Kidney (tissue), 14 donors: ENCODE results near the gene PAX5. TPM values are rescaled to one million over a fixed set of nuclear protein-coding genes. Genes with fewer than 3 reads are reported as not detected.

Experiments
- DNase-seq, 5 donors: peaks; one replicate each; pipeline ENCODE4 v3.0.0-alpha.2; 2013 to 2020
- FAIRE-seq: peaks from 2 replicates; lab custom pipeline; 2012; peaks lifted over from hg19 to GRCh38; lab: Jason Lieb, UNC
- H3K27ac ChIP-seq, 2 donors: one replicate each; pipeline ENCODE4 v1.7.0; 2013; ENCODE audit warnings: low read depth in 2 of 2, low read length in 2 of 2, inconsistent platforms in 1 of 2
- H3K27me3 ChIP-seq: one replicate; pipeline ENCODE4 v1.7.1; 2013; ENCODE audit warnings: low read length, inconsistent platforms; ENCODE audit not compliant: control insufficient read depth, insufficient read depth
- H3K36me3 ChIP-seq, 3 donors: one replicate each; pipeline versions ENCODE4 v1.7.0 to v1.7.1; 2013; ENCODE audit warnings: low read length in 3 of 3, control low read depth in 1 of 3, inconsistent platforms in 1 of 3; ENCODE audit not compliant: insufficient read depth in 3 of 3, control insufficient read depth in 2 of 3
- H3K4me1 ChIP-seq, 3 donors: one replicate each; pipeline versions ENCODE4 v1.7.0 to v1.7.1; 2013; ENCODE audit warnings: low read length in 3 of 3, inconsistent platforms in 1 of 3, low read depth in 1 of 3; ENCODE audit not compliant: control insufficient read depth in 2 of 3, insufficient read depth in 2 of 3
- H3K4me3 ChIP-seq, 3 donors: one replicate each; pipeline versions ENCODE4 v1.7.0 to v1.8.1; 2013; ENCODE audit warnings: low read length in 3 of 3, control low read depth in 1 of 3, inconsistent platforms in 1 of 3
- H3K9ac ChIP-seq, 3 donors: one replicate each; pipeline versions ENCODE4 v1.7.0 to v1.7.1; 2013; ENCODE audit warnings: low read length in 3 of 3, control low read depth in 1 of 3, inconsistent platforms in 1 of 3
- H3K9me3 ChIP-seq, 3 donors: one replicate each; pipeline versions ENCODE4 v1.7.0 to v1.7.1; 2013; ENCODE audit warnings: low read length in 3 of 3, control low read depth in 1 of 3, inconsistent platforms in 1 of 3; ENCODE audit not compliant: control insufficient read depth in 2 of 3, insufficient read depth in 1 of 3
- intact Hi-C: fragments of 100-400 bp; cut with DNase I; formaldehyde crosslinking; loops from one replicate; pipeline ENCODE4 v1.11.1; 2022
- polyA plus RNA-seq: library from polyadenylated mRNA; stranded (reverse); fragments of 350-450 nt; fragmentation: Illumina TruSeq; extraction: RNeasy Lipid Tissue Mini Kit (QIAGEN cat#74804); gene quantifications from one replicate; pipeline ENCODE4 v1.2.3, GENCODE V29; 2014; ENCODE audit warnings: low read depth, low replicate concordance; ENCODE audit not compliant: insufficient read depth
- total RNA-seq: library from RNA; stranded (reverse); fragmentation: NEBNext Ultra II Directional; extraction: Animal tissue kit (Norgen Biotek cat#: 25700); gene quantifications from one replicate; pipeline ENCODE4 v1.2.1, GENCODE V29; 2021
- TF ChIP-seq, protein P1 (sequence below): IDR thresholded peaks from 3 replicates; pipeline ENCODE4 v1.5.1; 2012; ENCODE audit warnings: mild to moderate bottlenecking, moderate library complexity, borderline replicate concordance; ENCODE audit not compliant: insufficient read depth; ENCODE audit errors: extremely low read depth
- donor health status: control.
- donor health status: control.
- donor health status: control.
- donor health status: control.
- donor health status: control.
- donor health status: DM: yes; HTN: yes; CAD: no.
- donor health status: Normal renal cell carcinoma (clear cell type).

The PAX5 gene
- total and polyA plus RNA-seq, 2 donors from 2014 or later, result 2.7 TPM; not detected in 1

DNA sequence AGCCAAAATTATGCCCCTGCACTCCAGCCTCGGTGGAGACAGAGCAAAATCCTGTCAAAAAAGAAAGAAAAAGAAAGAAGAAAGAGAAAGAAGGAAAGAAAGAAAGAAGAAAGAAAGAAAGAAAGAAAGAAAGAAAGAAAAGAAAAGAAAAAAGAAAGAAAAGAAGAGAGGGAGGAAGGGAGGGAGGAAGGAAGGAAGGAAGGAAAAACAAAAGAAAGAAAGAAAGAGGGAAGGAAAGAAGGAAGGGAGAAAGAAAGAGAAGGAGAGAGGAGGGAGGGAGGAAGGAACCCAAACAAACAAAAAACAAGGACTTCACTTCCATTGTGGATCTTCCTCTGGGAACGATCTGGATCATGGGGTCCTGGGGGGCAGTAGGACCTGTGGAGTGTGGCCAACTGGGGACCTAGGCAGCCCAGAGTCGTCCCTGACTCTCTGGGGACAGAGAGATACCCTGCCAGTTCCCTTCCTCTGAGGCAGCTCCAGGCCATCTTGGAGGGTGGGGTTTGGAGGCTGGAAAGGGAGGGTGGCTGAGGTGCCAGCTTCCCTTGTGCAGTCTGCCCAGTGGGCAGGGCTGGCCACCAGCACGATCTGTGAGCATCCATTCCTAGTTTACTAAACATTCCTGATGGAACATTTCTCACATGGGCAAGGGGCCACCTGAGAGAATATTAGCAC is 216.8 kb downstream of the PAX5 start:
- no peaks in the 10 kb centered on the region for H3K36me3 ChIP-seq
- H3K4me1 ChIP-seq, result peaks cover 0 to 3% (median 2%) of the 10 kb centered on the region in 3 donors
- DNase-seq (peak in 2 of 5 donors; percentile 12 to 29), FAIRE-seq (no peak)
- TF ChIP-seq, protein P1, sequence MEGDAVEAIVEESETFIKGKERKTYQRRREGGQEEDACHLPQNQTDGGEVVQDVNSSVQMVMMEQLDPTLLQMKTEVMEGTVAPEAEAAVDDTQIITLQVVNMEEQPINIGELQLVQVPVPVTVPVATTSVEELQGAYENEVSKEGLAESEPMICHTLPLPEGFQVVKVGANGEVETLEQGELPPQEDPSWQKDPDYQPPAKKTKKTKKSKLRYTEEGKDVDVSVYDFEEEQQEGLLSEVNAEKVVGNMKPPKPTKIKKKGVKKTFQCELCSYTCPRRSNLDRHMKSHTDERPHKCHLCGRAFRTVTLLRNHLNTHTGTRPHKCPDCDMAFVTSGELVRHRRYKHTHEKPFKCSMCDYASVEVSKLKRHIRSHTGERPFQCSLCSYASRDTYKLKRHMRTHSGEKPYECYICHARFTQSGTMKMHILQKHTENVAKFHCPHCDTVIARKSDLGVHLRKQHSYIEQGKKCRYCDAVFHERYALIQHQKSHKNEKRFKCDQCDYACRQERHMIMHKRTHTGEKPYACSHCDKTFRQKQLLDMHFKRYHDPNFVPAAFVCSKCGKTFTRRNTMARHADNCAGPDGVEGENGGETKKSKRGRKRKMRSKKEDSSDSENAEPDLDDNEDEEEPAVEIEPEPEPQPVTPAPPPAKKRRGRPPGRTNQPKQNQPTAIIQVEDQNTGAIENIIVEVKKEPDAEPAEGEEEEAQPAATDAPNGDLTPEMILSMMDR, result no peak
- H3K4me3 ChIP-seq, result no peak overlapping the region
- no peak overlapping the region for H3K27ac ChIP-seq
- intact Hi-C loops, result no loop called here
- H3K9me3 ChIP-seq, result peaks cover 0 to 3% (median 2%) of the 10 kb centered on the region in 3 donors
- H3K27me3 ChIP-seq, result peaks cover 3% of the 10 kb centered on the region
- no peak overlapping the region for H3K9ac ChIP-seq

DNA sequence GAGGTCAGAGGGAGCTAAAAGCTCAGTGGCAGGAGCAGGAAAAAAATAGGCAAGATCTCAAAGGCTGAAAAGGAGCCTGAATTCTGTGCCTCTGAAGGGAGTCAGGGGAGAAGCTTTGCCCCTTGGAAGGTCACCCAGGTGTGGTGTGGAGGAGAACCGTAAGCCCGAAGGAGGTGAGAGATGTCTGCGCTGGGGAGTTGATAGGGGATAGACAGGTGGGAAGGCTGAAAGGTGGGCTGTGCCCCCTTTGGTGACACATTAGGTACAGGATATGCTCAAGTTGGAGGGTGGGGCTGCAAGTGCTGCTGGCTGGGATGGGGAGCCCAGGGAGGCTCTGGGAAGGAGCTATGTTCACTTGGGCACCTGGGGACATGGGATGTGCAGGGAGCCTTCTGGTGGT is 217.7 kb downstream of the PAX5 start:
- DNase-seq, result peak in 2 of 5 donors; percentile 22 to 26
- Histone ChIP-seq H3K27ac (no peak overlapping the region), H3K4me1 (peaks cover 0 to 3% (median 2%) of the 10 kb centered on the region in 3 donors), H3K4me3 (no peak overlapping the region), H3K36me3 (no peaks in the 10 kb centered on the region), H3K9me3 (peaks cover 0 to 6% (median 2%) of the 10 kb centered on the region in 3 donors), H3K27me3 (peaks cover 3% of the 10 kb centered on the region), H3K9ac (no peak overlapping the region)
- TF ChIP-seq, protein P1, result no peak
- FAIRE-seq, result no peak
- intact Hi-C loops, result no loop called here

DNA sequence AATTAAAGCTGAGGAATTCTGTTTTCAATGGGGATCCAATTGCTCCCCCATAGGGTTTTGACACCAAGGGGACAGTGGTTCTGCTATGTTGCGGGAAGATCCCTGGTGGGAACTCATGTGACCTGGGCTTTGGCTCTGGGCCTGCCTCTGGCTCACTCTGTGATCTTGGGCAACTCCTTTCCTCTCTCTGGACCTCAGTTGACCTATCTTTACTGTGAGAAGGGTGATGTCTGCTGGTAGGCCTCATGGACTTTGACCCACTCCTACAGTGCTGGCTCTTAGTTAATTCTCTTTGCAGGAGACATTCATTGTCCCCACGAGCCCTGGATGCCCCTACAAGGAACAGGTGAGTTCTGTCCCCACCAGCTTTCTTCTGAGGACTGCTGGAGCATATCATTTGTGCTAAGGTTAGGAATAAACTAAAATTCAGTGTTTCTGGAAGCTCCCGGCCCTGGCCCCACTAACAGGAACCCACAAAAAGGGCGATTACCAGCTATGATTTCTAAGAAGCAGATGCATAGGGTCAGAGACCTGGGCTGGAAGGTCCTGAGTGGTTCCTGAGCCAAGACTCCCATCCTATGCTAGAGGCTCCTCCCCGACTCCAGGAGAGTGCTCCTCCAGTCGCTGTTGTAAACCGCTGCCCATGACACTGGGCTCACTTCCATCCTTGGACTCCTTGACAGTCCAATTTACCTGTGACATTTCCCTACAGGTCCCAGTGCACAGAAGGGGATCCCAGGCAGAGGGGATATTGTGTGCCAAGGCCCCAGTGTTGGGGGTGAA is 218.3 kb downstream of the PAX5 start:
- H3K4me3 ChIP-seq, result no peak overlapping the region
- intact Hi-C loops, result no loop called here
- no peaks in the 10 kb centered on the region for H3K36me3 ChIP-seq
- H3K27me3 ChIP-seq, result peaks cover 3% of the 10 kb centered on the region
- H3K9ac ChIP-seq, result no peak overlapping the region
- TF ChIP-seq, protein P1, result no peak
- peaks cover 0 to 6% (median 2%) of the 10 kb centered on the region in 3 donors for H3K9me3 ChIP-seq
- H3K4me1 ChIP-seq, result peaks cover 0 to 3% (median 2%) of the 10 kb centered on the region in 3 donors
- no peak overlapping the region for H3K27ac ChIP-seq
- FAIRE-seq, result no peak
- DNase-seq, result peak in 2 of 5 donors; percentile 26 to 27
